ENCODE measurements around the gene TEX19. TPM values are rescaled to one million over a fixed set of nuclear protein-coding genes. Genes with fewer than 3 reads are reported as not detected.

TEX19 gene
- total and polyA plus RNA-seq, 9 of the 15 experiments (the other 6 are each of a cell fraction or from before 2014, with no cell fraction given): 0.10 to 4.9 (median 1.9) TPM

- TF ChIP-seq REST (IDR thresholded peaks at IDR 0.05; ENCODE audit: borderline replicate concordance): no peak
- no peak for TF ChIP-seq REST (CRISPR knock-in tag; IDR thresholded peaks at IDR 0.05; ENCODE audit: low read depth)
Observed at GRCh38 chr17:82394278-82394677, 35.2 kb downstream of the TEX19 start (continued).
